Natural killer cell (primary cell): Measurements from ENCODE around the gene NUP214. TPM values are rescaled to one million over a fixed set of nuclear protein-coding genes. Genes with fewer than 3 reads are reported as not detected.
"Not testable (repeated sequence)": the region's sequence is repeated elsewhere in the genome, so short reads cannot be mapped to it uniquely, and the experiment has no call there.

Experiments used
- ATAC-seq, 3 donors: fragments of 150-1000 bp in 2 of 3; fragments of 200-7000 bp in 1 of 3; cut with Tn5 transposase; 1 replicate in 1 of 3; 2 replicates in 2 of 3; pipeline ENCODE4 v1.10.0; 2021; ENCODE audit warnings: mild to moderate bottlenecking in 2 of 3, moderate library complexity in 2 of 3
- DNase-seq, 2 donors: peaks; one replicate each; pipeline versions ENCODE4 v3.0.0 to v3.0.0-alpha.2; 2013 to 2021; ENCODE audit warnings: mixed read lengths in 1 of 2
- H3K27ac ChIP-seq: one replicate; pipeline ENCODE4 v1.5.1; 2013; ENCODE audit warnings: mild to moderate bottlenecking, low read length
- H3K27me3 ChIP-seq: one replicate; pipeline ENCODE4 v1.6.1; 2013; ENCODE audit warnings: low read length; ENCODE audit not compliant: control insufficient read depth, insufficient read depth
- H3K36me3 ChIP-seq: one replicate; pipeline ENCODE4 v1.6.1; 2013; ENCODE audit warnings: low read length; ENCODE audit not compliant: control insufficient read depth, insufficient read depth
- H3K4me1 ChIP-seq: one replicate; pipeline ENCODE4 v1.6.1; 2013; ENCODE audit warnings: low read length; ENCODE audit not compliant: control insufficient read depth, insufficient read depth
- H3K4me3 ChIP-seq: one replicate; pipeline ENCODE4 v1.5.1; 2013; ENCODE audit warnings: low read length
- H3K9me3 ChIP-seq: one replicate; pipeline ENCODE4 v1.6.1; 2013; ENCODE audit warnings: low read length; ENCODE audit not compliant: control insufficient read depth, insufficient read depth
- H3K27ac Mint-ChIP-seq, 2 donors: one replicate each; pipeline ENCODE4 v1.8.0; 2022; ENCODE audit warnings: mild to moderate bottlenecking in 2 of 2, mixed read lengths in 2 of 2, moderate library complexity in 1 of 2
- H3K27me3 Mint-ChIP-seq, 2 donors: one replicate each; pipeline ENCODE4 v1.8.0; 2022; ENCODE audit warnings: low read depth in 2 of 2, mixed read lengths in 2 of 2
- H3K36me3 Mint-ChIP-seq: one replicate; pipeline ENCODE4 v1.8.0; 2022; ENCODE audit warnings: mixed read lengths
- H3K4me1 Mint-ChIP-seq, 2 donors: one replicate each; pipeline ENCODE4 v1.8.0; 2022; ENCODE audit warnings: mixed read lengths in 2 of 2
- H3K4me3 Mint-ChIP-seq: one replicate; pipeline ENCODE4 v1.8.0; 2022; ENCODE audit warnings: mild to moderate bottlenecking, moderate library complexity, mixed read lengths
- H3K9me3 Mint-ChIP-seq, 2 donors: one replicate each; pipeline ENCODE4 v1.8.0; 2022; ENCODE audit warnings: mixed read lengths in 2 of 2
- CTCF ChIP-seq: fragments of 200-600 bp; IDR thresholded peaks from one replicate; pipeline ENCODE4 v1.8.0; 2022; ENCODE audit warnings: antibody characterized with exemption
- WGBS: methylation state at CpG from one replicate; pipeline ENCODE4 v1.1.7; 2013; ENCODE audit warnings: missing lambda C conversion rate; ENCODE audit not compliant: insufficient coverage; 5-methylcytosine and 5-hydroxymethylcytosine counted together
- intact Hi-C: fragments of 100-400 bp; cut with micrococcal nuclease; formaldehyde crosslinking; loops from one replicate; pipeline ENCODE4 v1.14.2; 2022
- total RNA-seq, 4 donors: library from RNA; stranded (reverse); fragments of 120-200 nt in 1 of 4; gene quantifications; one replicate each; pipeline versions ENCODE4 v1.2.3 to v1.2.4, GENCODE V29; 2013 to 2022

The NUP214 gene
- total RNA-seq, 3 donors from 2014 or later (not counting 1 experiment from before 2014, with no cell fraction given) = 125 to 133 (median 132) TPM

GRCh38 chr9:131113655-131114054 lies 11.7 kb upstream of the NUP214 start:
- ATAC-seq = no peak
- H3K4me3 ChIP-seq = no peak overlapping the region
- H3K4me1 ChIP-seq = no peaks in the 10 kb centered on the region
- H3K27me3 ChIP-seq = peaks cover 3% of the 10 kb centered on the region
- intact Hi-C loops = no loop called here
- H3K4me3 Mint-ChIP-seq = no peak overlapping the region
- no peak overlapping the region for H3K27ac Mint-ChIP-seq
- no peaks in the 10 kb centered on the region for H3K36me3 ChIP-seq
- no peaks in the 10 kb centered on the region for H3K4me1 Mint-ChIP-seq
- TF ChIP-seq CTCF = no peak
- H3K27me3 Mint-ChIP-seq = peaks cover 0 to 2% of the 10 kb centered on the region in 2 donors
- no peak for DNase-seq
- no peaks in the 10 kb centered on the region for H3K36me3 Mint-ChIP-seq
- H3K27ac ChIP-seq = no peak overlapping the region
- H3K9me3 Mint-ChIP-seq = no peaks in the 10 kb centered on the region
- 84% methylated on average over 7 of the region's 8 CpGs for WGBS
- no peaks in the 10 kb centered on the region for H3K9me3 ChIP-seq

GRCh38 chr9:131114084-131114535 lies 11.3 kb upstream of the NUP214 start:
- H3K4me1 Mint-ChIP-seq = no peaks in the 10 kb centered on the region
- Histone ChIP-seq H3K27ac (no peak overlapping the region), H3K4me1 (no peaks in the 10 kb centered on the region), H3K9me3 (no peaks in the 10 kb centered on the region), H3K4me3 (no peak overlapping the region), H3K27me3 (peaks cover 3% of the 10 kb centered on the region), H3K36me3 (no peaks in the 10 kb centered on the region)
- no peaks in the 10 kb centered on the region for H3K36me3 Mint-ChIP-seq
- no peak overlapping the region for H3K27ac Mint-ChIP-seq
- H3K9me3 Mint-ChIP-seq = no peaks in the 10 kb centered on the region
- 91% methylated on average over 8 of the region's 8 CpGs for WGBS
- no peak overlapping the region for H3K4me3 Mint-ChIP-seq
- ATAC-seq (no peak), DNase-seq (no peak)
- no peak for TF ChIP-seq CTCF
- H3K27me3 Mint-ChIP-seq = peaks cover 0 to 2% of the 10 kb centered on the region in 2 donors
- intact Hi-C loops = no loop called here

- H3K27me3 Mint-ChIP-seq, H3K4me1 ChIP-seq, DNase-seq, H3K36me3 Mint-ChIP-seq, intact Hi-C loops, H3K36me3 ChIP-seq, H3K27ac ChIP-seq, H3K9me3 ChIP-seq, H3K4me1 Mint-ChIP-seq, H3K27ac Mint-ChIP-seq, H3K27me3 ChIP-seq, H3K4me3 Mint-ChIP-seq, ATAC-seq, H3K9me3 Mint-ChIP-seq, H3K4me3 ChIP-seq: not testable (repeated sequence)
- WGBS = 88% methylated on average over 4 of the region's 6 CpGs
Measured at GRCh38 chr9:131115360-131115742, 10.0 kb upstream of the NUP214 start.

- Histone ChIP-seq H3K4me3 (no peak overlapping the region), H3K27ac (no peak overlapping the region), H3K4me1 (no peaks in the 10 kb centered on the region), H3K27me3 (peaks cover 3% of the 10 kb centered on the region), H3K36me3 (no peaks in the 10 kb centered on the region), H3K9me3 (no peaks in the 10 kb centered on the region)
- H3K27ac Mint-ChIP-seq = no peak overlapping the region
- H3K9me3 Mint-ChIP-seq = no peaks in the 10 kb centered on the region
- intact Hi-C loops = no loop called here
- no peaks in the 10 kb centered on the region for H3K4me1 Mint-ChIP-seq
- 80% methylated on average over 22 of the region's 22 CpGs for WGBS
- no peak overlapping the region for H3K4me3 Mint-ChIP-seq
- peaks cover 0 to 5% of the 10 kb centered on the region in 2 donors for H3K27me3 Mint-ChIP-seq
- no peaks in the 10 kb centered on the region for H3K36me3 Mint-ChIP-seq
- TF ChIP-seq CTCF = no peak
- ATAC-seq = no peak
- no peak for DNase-seq
Measured at GRCh38 chr9:131116281-131117120, 8.9 kb upstream of the NUP214 start.
